Lower lobe of right lung (tissue), 2 donors: ENCODE results near the gene OR6C76. TPM values are rescaled to one million over a fixed set of nuclear protein-coding genes. Genes with fewer than 3 reads are reported as not detected.
"Not testable (repeated sequence)": the region's sequence is repeated elsewhere in the genome, so short reads cannot be mapped to it uniquely, and the experiment has no call there.

Experiments
- ATAC-seq, 2 donors: fragments of 200-7000 bp; cut with Tn5 transposase; one replicate each; pipeline ENCODE4 v1.9.1; 2020 to 2022; ENCODE audit warnings: mild to moderate bottlenecking in 2 of 2, moderate library complexity in 2 of 2
- DNase-seq: peaks from one replicate; pipeline ENCODE4 v3.0.0-alpha.2; 2020
- H3K27ac ChIP-seq: fragments of 200-600 bp; one replicate; pipeline ENCODE4 v1.8.0; 2022
- H3K27me3 ChIP-seq: fragments of 200-600 bp; one replicate; pipeline ENCODE4 v1.8.0; 2022; ENCODE audit warnings: low read depth
- H3K36me3 ChIP-seq: fragments of 200-600 bp; one replicate; pipeline ENCODE4 v1.8.0; 2022; ENCODE audit warnings: mild to moderate bottlenecking
- H3K4me1 ChIP-seq: fragments of 200-600 bp; one replicate; pipeline ENCODE4 v1.8.0; 2022
- H3K4me3 ChIP-seq: fragments of 200-600 bp; one replicate; pipeline ENCODE4 v1.8.0; 2022; ENCODE audit warnings: mild to moderate bottlenecking
- H3K9me3 ChIP-seq: fragments of 200-600 bp; one replicate; pipeline ENCODE4 v1.8.0; 2022
- intact Hi-C: fragments of 100-400 bp; cut with DNase I; formaldehyde crosslinking; loops from one replicate; pipeline ENCODE4 v1.11.0; 2022
- total RNA-seq: library from RNA; stranded (reverse); fragmentation: NEBNext Ultra II Directional; extraction: Animal tissue kit (Norgen Biotek cat#: 25700); gene quantifications from one replicate; pipeline ENCODE4 v1.2.1, GENCODE V29; 2021
- TF ChIP-seq, protein P1 (sequence below): fragments of 200-600 bp; IDR thresholded peaks from one replicate; pipeline ENCODE4 v1.8.0; 2022; ENCODE audit warnings: antibody characterized with exemption, mild to moderate bottlenecking
- donor health status: DM: no; HTN: yes; CAD: no; lungs with severe emphysema.

The OR6C76 gene
- total RNA-seq, 1 donor from 2014 or later, result not detected

GRCh38 chr12:55428331-55429243, 2.5 kb downstream of the OR6C76 start:
- DNase-seq (no peak), ATAC-seq (no peak)
- no peak overlapping the region for H3K27ac ChIP-seq
- no peaks in the 10 kb centered on the region for H3K9me3 ChIP-seq
- H3K36me3 ChIP-seq, result no peaks in the 10 kb centered on the region
- intact Hi-C loops, result no loop called here
- TF ChIP-seq, protein P1, sequence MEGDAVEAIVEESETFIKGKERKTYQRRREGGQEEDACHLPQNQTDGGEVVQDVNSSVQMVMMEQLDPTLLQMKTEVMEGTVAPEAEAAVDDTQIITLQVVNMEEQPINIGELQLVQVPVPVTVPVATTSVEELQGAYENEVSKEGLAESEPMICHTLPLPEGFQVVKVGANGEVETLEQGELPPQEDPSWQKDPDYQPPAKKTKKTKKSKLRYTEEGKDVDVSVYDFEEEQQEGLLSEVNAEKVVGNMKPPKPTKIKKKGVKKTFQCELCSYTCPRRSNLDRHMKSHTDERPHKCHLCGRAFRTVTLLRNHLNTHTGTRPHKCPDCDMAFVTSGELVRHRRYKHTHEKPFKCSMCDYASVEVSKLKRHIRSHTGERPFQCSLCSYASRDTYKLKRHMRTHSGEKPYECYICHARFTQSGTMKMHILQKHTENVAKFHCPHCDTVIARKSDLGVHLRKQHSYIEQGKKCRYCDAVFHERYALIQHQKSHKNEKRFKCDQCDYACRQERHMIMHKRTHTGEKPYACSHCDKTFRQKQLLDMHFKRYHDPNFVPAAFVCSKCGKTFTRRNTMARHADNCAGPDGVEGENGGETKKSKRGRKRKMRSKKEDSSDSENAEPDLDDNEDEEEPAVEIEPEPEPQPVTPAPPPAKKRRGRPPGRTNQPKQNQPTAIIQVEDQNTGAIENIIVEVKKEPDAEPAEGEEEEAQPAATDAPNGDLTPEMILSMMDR, result no peak
- H3K4me1 ChIP-seq, result no peaks in the 10 kb centered on the region
- no peak overlapping the region for H3K4me3 ChIP-seq
- H3K27me3 ChIP-seq, result no peaks in the 10 kb centered on the region

GRCh38 chr12:55441233-55441632, 15.2 kb downstream of the OR6C76 start:
- H3K4me1 ChIP-seq, H3K27me3 ChIP-seq, DNase-seq, intact Hi-C loops, ATAC-seq, H3K36me3 ChIP-seq, H3K27ac ChIP-seq, H3K9me3 ChIP-seq, H3K4me3 ChIP-seq: not testable (repeated sequence)

DNA sequence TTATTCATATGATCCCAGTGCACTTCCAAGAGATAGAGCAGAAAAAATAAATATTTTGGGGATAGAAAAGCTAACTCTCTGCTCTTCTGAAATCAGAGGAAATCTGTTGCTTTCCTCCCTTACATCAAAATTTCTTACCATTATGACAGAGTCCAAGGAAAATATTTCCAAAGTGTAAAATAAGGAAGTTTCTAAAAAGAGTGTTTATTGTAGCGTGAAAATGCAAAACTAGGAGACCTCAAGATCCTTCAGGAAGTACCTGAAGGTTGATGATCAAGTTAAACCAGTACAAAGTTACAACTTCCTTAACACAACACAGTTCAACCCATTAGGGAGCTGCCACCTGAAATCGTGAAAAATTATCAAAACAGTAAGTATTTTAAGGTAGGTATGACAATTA, 17.7 kb downstream of the OR6C76 start, which contains the start of gene OR6C2:
TSS of gene OR6C2 (plus strand) at position 301 of the 400 bp plus-strand sequence. CDS start 8,138 bp downstream, outside the sequence.
- no peak for ATAC-seq
- Histone ChIP-seq H3K27me3 (no peaks in the 10 kb centered on the region), H3K4me1 (no peaks in the 10 kb centered on the region), H3K27ac (no peak within 1 kb of the TSS), H3K36me3 (no peaks in the 10 kb centered on the region), H3K9me3 (no peaks in the 10 kb centered on the region), H3K4me3 (no peak within 1 kb of the TSS)
- no peak for DNase-seq
- intact Hi-C loops, result no loop called here
- TF ChIP-seq, protein P1, result no peak

DNA sequence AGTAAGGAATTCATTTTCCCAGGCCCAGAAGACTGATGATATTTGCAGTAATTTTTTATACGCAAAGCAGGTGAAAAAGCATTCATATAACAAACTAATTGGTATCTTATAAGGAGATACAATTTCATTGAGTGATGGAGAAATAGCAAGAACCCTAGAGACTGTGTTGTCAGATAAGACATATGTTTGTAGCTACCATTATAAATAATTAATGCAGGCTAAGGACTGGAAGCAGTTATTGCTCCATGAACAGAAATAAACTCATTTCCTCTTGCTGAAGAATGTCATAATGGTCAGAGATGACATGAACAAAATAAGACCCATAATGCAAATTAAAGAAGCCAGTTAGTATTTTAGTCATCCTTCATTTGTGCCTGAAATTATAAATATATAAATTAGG, 19.3 kb downstream of the OR6C76 start:
- TF ChIP-seq, protein P1, result no peak
- Histone ChIP-seq H3K27me3 (no peaks in the 10 kb centered on the region), H3K36me3 (no peaks in the 10 kb centered on the region), H3K9me3 (no peaks in the 10 kb centered on the region), H3K4me3 (no peak overlapping the region), H3K27ac (no peak overlapping the region), H3K4me1 (no peaks in the 10 kb centered on the region)
- DNase-seq (no peak), ATAC-seq (no peak)
- intact Hi-C loops, result no loop called here

- TF ChIP-seq, protein P1, result no peak
- no peak for DNase-seq
- no peak for ATAC-seq
- Histone ChIP-seq H3K36me3 (no peaks in the 10 kb centered on the region), H3K4me3 (no peak overlapping the region), H3K27ac (no peak overlapping the region), H3K9me3 (no peaks in the 10 kb centered on the region), H3K27me3 (no peaks in the 10 kb centered on the region), H3K4me1 (no peaks in the 10 kb centered on the region)
- intact Hi-C loops, result no loop called here
These were observed 20.3 kb downstream of the OR6C76 start for GRCh38 chr12:55446326-55446725.

DNA sequence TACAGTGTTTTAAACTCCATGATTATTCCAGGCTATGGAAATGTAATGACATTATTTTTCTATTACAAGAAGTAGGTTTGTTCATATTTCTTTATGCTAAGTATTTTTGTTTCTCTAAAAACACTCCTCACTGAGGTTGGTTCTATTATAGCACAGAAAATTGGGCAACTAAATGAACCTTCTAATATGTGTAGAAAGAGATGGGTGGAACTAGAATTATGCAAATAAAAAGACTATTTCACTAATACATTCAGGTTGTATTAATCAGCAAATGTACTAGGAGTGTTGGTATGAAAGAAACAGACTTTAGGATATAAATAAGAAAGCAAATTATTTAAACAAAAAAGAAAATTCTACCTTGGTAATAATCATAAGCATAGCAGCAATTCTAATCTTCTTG, 22.8 kb downstream of the OR6C76 start:
- no peak overlapping the region for H3K27ac ChIP-seq
- H3K27me3 ChIP-seq, result no peaks in the 10 kb centered on the region
- DNase-seq (no peak), ATAC-seq (no peak)
- H3K4me3 ChIP-seq, result no peak overlapping the region
- H3K36me3 ChIP-seq, result no peaks in the 10 kb centered on the region
- no peaks in the 10 kb centered on the region for H3K9me3 ChIP-seq
- H3K4me1 ChIP-seq, result no peaks in the 10 kb centered on the region
- intact Hi-C loops, result no loop called here
- TF ChIP-seq, protein P1, result no peak

GRCh38 chr12:55464926-55465325, 38.9 kb downstream of the OR6C76 start:
- H3K4me3 ChIP-seq, H3K27ac ChIP-seq, H3K4me1 ChIP-seq, DNase-seq, H3K9me3 ChIP-seq, ATAC-seq, H3K27me3 ChIP-seq, intact Hi-C loops, H3K36me3 ChIP-seq: not testable (repeated sequence)
